Measurements from ENCODE around the gene FHIP1A. TPM values are rescaled to one million over a fixed set of nuclear protein-coding genes. Genes with fewer than 3 reads are reported as not detected.

The FHIP1A gene
- total RNA-seq (0.39 TPM), polyA plus RNA-seq (under 1 TPM in 2 of 4 donors, not detected in 2; 0.10 to 0.43 TPM)

DNA sequence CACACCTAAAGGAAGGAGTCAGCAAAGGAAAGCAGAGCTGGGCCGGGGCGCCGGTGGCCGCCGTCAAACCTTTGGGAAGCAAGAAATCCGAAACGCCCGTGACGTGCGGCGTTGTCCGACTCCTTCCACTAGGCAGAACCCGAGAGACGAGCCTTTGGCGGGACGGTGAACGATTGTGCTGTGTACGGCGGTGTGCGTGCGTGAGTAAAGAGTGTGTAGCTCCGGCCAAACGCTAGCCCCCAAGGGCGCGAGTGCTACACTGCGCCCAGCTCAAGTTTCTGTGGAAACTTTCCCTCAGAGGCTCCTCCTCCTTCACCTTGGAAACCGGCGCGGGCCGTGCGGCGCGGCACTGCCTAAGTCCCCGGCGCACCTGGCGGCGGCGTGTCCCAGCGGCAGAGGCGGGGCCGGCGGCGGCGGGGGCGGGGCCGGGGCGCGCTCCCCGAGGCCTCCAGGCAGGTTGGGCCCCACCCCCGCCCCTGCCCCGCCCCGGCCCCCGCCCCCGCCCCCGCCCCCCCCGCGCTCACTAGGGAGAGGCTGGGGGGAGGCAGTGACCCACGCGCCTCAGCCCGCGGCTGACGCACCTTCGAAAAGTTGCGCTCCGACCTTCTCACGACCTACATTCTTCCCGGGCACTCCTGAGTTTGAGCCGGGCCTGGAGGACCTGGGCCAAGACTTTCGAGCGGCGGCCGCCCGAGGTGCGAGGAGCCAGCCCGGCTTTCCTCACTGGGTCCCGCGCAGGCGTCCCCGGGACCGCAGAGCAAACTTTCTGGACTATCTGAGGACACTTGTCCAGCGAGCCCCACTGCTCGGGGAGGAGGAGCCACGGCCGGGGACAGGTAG is at the start of gene FHIP1A:
Gene FHIP1A, plus strand, starts transcription at position 547 of the 840 bp plus-strand sequence. CDS start 157,084 bp downstream, outside the sequence.
- Mint-ChIP-seq H3K27me3 (peaks cover 38% of the 10 kb centered on the region), H3K4me1 (peaks cover 4 to 30% (median 7%) of the 10 kb centered on the region in 4 donors), H3K4me3 (peak within 1 kb of the TSS; percentile 77 to 91 (median 88)), H3K9me3 (peaks cover 0 to 4% (median 0%) of the 10 kb centered on the region in 7 donors), H3K27ac (peak within 1 kb of the TSS; percentile 26 to 84 (median 83)), H3K36me3 (no peaks in the 10 kb centered on the region)
- ATAC-seq (ENCODE audit: low read depth in 2 of 2) (peak; percentile 88 to 92), DNase-seq (peak; percentile 75 to 77 (median 75))
- no peaks in the 10 kb centered on the region for H3K36me3 ChIP-seq (ENCODE audit: control insufficient read depth, insufficient read depth, low read length)
- H3K4me3 ChIP-seq (ENCODE audit: low read depth, low read length), result peak within 1 kb of the TSS; percentile 62
- H3K27ac ChIP-seq (ENCODE audit: insufficient read depth, low read length, poor library complexity, severe bottlenecking), result no peak within 1 kb of the TSS
- H3K27me3 ChIP-seq (ENCODE audit: control insufficient read depth, insufficient read depth, low read length), result peaks cover 21% of the 10 kb centered on the region
- H3K9me3 ChIP-seq (ENCODE audit: control insufficient read depth in 2 of 2, low read length in 2 of 2), result no peaks in the 10 kb centered on the region
- peaks cover 16% of the 10 kb centered on the region for H3K4me1 ChIP-seq (ENCODE audit: control insufficient read depth, insufficient read depth, low read length, poor library complexity, severe bottlenecking)

DNA sequence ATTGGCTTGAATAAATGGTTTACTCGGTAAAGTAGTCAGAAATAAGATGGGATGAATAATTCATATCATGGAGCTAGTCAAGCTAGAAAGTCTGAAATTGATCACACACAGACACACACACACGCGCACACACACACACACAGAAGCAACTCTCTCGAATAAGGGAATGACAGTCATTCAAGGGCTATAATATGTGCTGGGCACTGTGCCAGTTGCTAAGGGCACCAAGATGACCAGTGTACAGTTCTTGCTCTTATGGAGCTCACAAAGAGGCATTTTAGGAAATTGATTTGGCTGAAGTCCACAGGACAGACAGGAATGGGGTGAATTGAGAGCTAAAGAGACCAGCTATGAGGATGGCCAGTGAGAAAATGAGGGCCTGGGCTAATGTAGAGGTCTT is 49.4 kb upstream of the FHIP1A start:
- no peak for ATAC-seq (ENCODE audit: low read depth in 2 of 2)
- no peaks in the 10 kb centered on the region for H3K36me3 Mint-ChIP-seq

DNA sequence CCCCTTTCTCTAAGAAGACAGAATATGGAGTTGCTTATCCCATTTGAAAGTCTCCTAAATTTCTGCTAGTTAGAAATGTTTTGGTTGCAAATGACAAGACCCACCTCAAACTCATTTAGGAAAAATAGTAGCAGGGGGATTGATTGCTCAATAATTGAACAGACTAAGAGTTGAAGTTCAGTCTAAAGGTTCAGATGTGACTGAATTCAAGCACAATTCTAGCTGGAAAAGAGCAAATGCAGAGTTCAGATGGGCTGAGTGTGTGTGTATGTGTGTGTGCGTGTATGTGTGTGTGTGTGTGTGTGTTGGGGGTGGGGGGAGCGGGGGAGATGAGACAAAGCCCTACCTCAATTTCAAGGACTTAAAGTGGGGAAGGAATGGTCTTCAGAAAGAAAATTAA is 47.9 kb upstream of the FHIP1A start:
- Histone ChIP-seq H3K36me3 (ENCODE audit: control insufficient read depth, insufficient read depth, low read length) (no peaks in the 10 kb centered on the region), H3K9me3 (ENCODE audit: control insufficient read depth in 2 of 2, low read length in 2 of 2) (no peaks in the 10 kb centered on the region), H3K27ac (ENCODE audit: insufficient read depth, low read length, poor library complexity, severe bottlenecking) (no peak overlapping the region), H3K27me3 (ENCODE audit: control insufficient read depth, insufficient read depth, low read length) (peaks cover 2% of the 10 kb centered on the region), H3K4me1 (ENCODE audit: control insufficient read depth, insufficient read depth, low read length, poor library complexity, severe bottlenecking) (no peaks in the 10 kb centered on the region), H3K4me3 (ENCODE audit: low read depth, low read length) (no peak overlapping the region)
- no peak for DNase-seq
- Mint-ChIP-seq H3K4me3 (no peak overlapping the region), H3K36me3 (no peaks in the 10 kb centered on the region), H3K27ac (no peak overlapping the region), H3K9me3 (peaks cover 0 to 3% (median 0%) of the 10 kb centered on the region in 7 donors), H3K4me1 (peaks cover 0 to 5% (median 2%) of the 10 kb centered on the region in 4 donors), H3K27me3 (peaks cover 11% of the 10 kb centered on the region)
- no peak for ATAC-seq (ENCODE audit: low read depth in 2 of 2)

More for the DNA sequence above, 49.4 kb upstream of the FHIP1A start:
- Histone ChIP-seq H3K9me3 (ENCODE audit: control insufficient read depth in 2 of 2, low read length in 2 of 2) (no peaks in the 10 kb centered on the region), H3K4me1 (ENCODE audit: control insufficient read depth, insufficient read depth, low read length, poor library complexity, severe bottlenecking) (no peaks in the 10 kb centered on the region), H3K4me3 (ENCODE audit: low read depth, low read length) (no peak overlapping the region), H3K36me3 (ENCODE audit: control insufficient read depth, insufficient read depth, low read length) (no peaks in the 10 kb centered on the region), H3K27ac (ENCODE audit: insufficient read depth, low read length, poor library complexity, severe bottlenecking) (no peak overlapping the region), H3K27me3 (ENCODE audit: control insufficient read depth, insufficient read depth, low read length) (peaks cover 5% of the 10 kb centered on the region)
- Mint-ChIP-seq H3K27ac (no peak overlapping the region), H3K4me3 (no peak overlapping the region), H3K4me1 (peaks cover 0 to 5% (median 2%) of the 10 kb centered on the region in 4 donors), H3K9me3 (peaks cover 0 to 3% (median 0%) of the 10 kb centered on the region in 7 donors), H3K27me3 (peaks cover 7% of the 10 kb centered on the region)
- DNase-seq, result no peak

- Histone ChIP-seq H3K36me3 (ENCODE audit: control insufficient read depth, insufficient read depth, low read length) (no peaks in the 10 kb centered on the region), H3K9me3 (ENCODE audit: control insufficient read depth in 2 of 2, low read length in 2 of 2) (no peaks in the 10 kb centered on the region), H3K27ac (ENCODE audit: insufficient read depth, low read length, poor library complexity, severe bottlenecking) (no peak overlapping the region), H3K4me1 (ENCODE audit: control insufficient read depth, insufficient read depth, low read length, poor library complexity, severe bottlenecking) (no peaks in the 10 kb centered on the region), H3K4me3 (ENCODE audit: low read depth, low read length) (no peak overlapping the region), H3K27me3 (ENCODE audit: control insufficient read depth, insufficient read depth, low read length) (peaks cover 2% of the 10 kb centered on the region)
- H3K36me3 Mint-ChIP-seq, result no peaks in the 10 kb centered on the region
- H3K27ac Mint-ChIP-seq, result no peak overlapping the region
- H3K4me3 Mint-ChIP-seq, result no peak overlapping the region
- H3K9me3 Mint-ChIP-seq, result peaks cover 0 to 3% (median 0%) of the 10 kb centered on the region in 7 donors
- peaks cover 14% of the 10 kb centered on the region for H3K27me3 Mint-ChIP-seq
- peaks cover 0 to 5% (median 2%) of the 10 kb centered on the region in 4 donors for H3K4me1 Mint-ChIP-seq
- DNase-seq, result no peak
- ATAC-seq (ENCODE audit: low read depth in 2 of 2), result no peak
Observed at GRCh38 chr4:151361966-151362365, 47.0 kb upstream of the FHIP1A start.

DNA sequence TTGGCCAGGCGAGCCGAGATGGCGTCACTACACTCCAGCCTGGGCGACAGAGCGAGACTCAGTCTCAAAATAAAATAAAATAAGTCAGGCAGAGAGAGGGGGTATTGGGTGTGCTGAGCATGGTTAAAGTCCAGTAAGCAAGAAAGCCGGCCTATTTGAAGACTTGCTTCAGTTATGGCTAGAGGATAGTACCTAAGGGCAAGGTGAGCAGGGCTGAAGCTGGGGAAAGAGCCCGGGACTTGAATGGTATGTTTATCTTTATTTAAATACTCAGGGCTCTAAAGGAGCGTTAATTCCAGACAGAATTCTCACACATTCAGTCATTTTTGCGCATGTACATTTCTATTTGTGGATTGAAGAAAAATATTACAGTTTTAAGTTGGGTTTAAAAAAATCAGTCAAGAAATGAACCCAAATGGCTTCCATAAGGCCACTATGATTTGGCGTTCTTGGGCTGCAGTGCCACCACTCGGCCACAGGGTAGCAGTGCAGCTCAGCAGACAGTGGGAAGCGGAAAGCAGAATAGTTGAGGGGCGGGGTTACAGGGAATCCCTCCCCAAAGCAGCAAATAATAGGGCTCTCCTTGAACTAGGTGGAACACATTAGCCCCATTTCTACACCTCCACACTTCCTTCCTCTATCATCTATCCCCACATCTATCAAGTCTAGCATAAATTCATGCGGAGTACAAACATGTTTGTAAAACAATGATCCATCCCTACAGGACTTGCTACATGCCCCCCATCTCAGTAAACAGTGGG is 46.4 kb upstream of the FHIP1A start:
- Histone ChIP-seq H3K27ac (ENCODE audit: insufficient read depth, low read length, poor library complexity, severe bottlenecking) (no peak overlapping the region), H3K36me3 (ENCODE audit: control insufficient read depth, insufficient read depth, low read length) (no peaks in the 10 kb centered on the region), H3K27me3 (ENCODE audit: control insufficient read depth, insufficient read depth, low read length) (peaks cover 2% of the 10 kb centered on the region), H3K4me3 (ENCODE audit: low read depth, low read length) (no peak overlapping the region), H3K4me1 (ENCODE audit: control insufficient read depth, insufficient read depth, low read length, poor library complexity, severe bottlenecking) (no peaks in the 10 kb centered on the region), H3K9me3 (ENCODE audit: control insufficient read depth in 2 of 2, low read length in 2 of 2) (no peaks in the 10 kb centered on the region)
- Mint-ChIP-seq H3K4me1 (peaks cover 0 to 5% (median 2%) of the 10 kb centered on the region in 4 donors), H3K4me3 (no peak overlapping the region), H3K27ac (no peak overlapping the region), H3K9me3 (peaks cover 0 to 3% (median 0%) of the 10 kb centered on the region in 7 donors), H3K27me3 (peaks cover 14% of the 10 kb centered on the region), H3K36me3 (no peaks in the 10 kb centered on the region)
- peak; percentile 51 to 84 (median 67) for DNase-seq
- peak; percentile 88 to 91 for ATAC-seq (ENCODE audit: low read depth in 2 of 2)

DNA sequence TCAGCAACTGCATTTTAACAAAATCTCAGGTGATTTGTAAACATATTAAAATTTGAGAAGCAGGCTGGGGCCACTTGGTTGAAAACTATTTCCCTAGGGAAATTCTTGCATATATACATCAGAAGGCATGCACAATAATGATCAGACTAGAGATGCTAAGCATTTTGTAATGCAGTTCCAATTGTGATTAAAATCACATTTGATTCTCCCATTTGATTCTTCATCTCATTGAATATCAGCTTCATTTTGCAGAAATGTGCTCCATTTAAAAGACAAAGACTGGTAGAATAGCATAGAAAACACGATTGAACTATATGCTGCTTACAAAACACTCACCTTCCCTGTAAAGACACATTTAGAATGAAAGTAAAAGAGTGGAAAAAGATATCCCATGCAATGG is 32.4 kb upstream of the FHIP1A start:
- DNase-seq, result no peak
- no peak overlapping the region for H3K27ac Mint-ChIP-seq
- H3K36me3 Mint-ChIP-seq, result no peaks in the 10 kb centered on the region

DNA sequence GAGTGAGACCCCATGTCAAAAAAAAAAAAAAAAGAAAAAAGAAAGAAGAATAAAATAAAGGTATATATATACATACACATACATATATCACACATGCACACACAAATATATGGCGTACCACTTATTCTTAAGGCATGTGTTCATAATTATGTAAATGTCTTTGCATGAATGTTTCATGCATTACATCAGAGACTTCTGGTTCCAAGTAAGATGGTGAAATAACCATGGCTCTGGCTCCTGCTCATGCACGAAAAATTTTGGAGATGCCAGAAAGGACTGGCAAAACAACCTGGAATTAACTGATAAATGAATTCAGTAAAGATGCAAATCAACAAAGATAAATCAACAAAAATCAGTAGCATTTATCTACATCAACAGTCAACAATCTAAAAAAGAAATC is 19.7 kb upstream of the FHIP1A start:
- H3K9me3 Mint-ChIP-seq, result peaks cover 0 to 5% (median 0%) of the 10 kb centered on the region in 7 donors
- no peaks in the 10 kb centered on the region for H3K4me1 ChIP-seq (ENCODE audit: control insufficient read depth, insufficient read depth, low read length, poor library complexity, severe bottlenecking)

More for the DNA sequence above, 32.4 kb upstream of the FHIP1A start:
- Mint-ChIP-seq H3K27me3 (peaks cover 7% of the 10 kb centered on the region), H3K9me3 (peaks cover 0 to 12% (median 0%) of the 10 kb centered on the region in 7 donors), H3K4me1 (no peaks in the 10 kb centered on the region), H3K4me3 (no peak overlapping the region)
- Histone ChIP-seq H3K4me3 (ENCODE audit: low read depth, low read length) (no peak overlapping the region), H3K27ac (ENCODE audit: insufficient read depth, low read length, poor library complexity, severe bottlenecking) (no peak overlapping the region), H3K9me3 (ENCODE audit: control insufficient read depth in 2 of 2, low read length in 2 of 2) (no peaks in the 10 kb centered on the region), H3K27me3 (ENCODE audit: control insufficient read depth, insufficient read depth, low read length) (peaks cover 2% of the 10 kb centered on the region), H3K4me1 (ENCODE audit: control insufficient read depth, insufficient read depth, low read length, poor library complexity, severe bottlenecking) (no peaks in the 10 kb centered on the region), H3K36me3 (ENCODE audit: control insufficient read depth, insufficient read depth, low read length) (no peaks in the 10 kb centered on the region)
- ATAC-seq (ENCODE audit: low read depth in 2 of 2), result no peak

More for the DNA sequence above, 19.7 kb upstream of the FHIP1A start:
- Mint-ChIP-seq H3K27me3 (peaks cover 7% of the 10 kb centered on the region), H3K27ac (no peak overlapping the region), H3K36me3 (no peaks in the 10 kb centered on the region), H3K4me1 (no peaks in the 10 kb centered on the region), H3K4me3 (no peak overlapping the region)
- Histone ChIP-seq H3K4me3 (ENCODE audit: low read depth, low read length) (no peak overlapping the region), H3K36me3 (ENCODE audit: control insufficient read depth, insufficient read depth, low read length) (no peaks in the 10 kb centered on the region), H3K9me3 (ENCODE audit: control insufficient read depth in 2 of 2, low read length in 2 of 2) (no peaks in the 10 kb centered on the region), H3K27me3 (ENCODE audit: control insufficient read depth, insufficient read depth, low read length) (peaks cover 2% of the 10 kb centered on the region), H3K27ac (ENCODE audit: insufficient read depth, low read length, poor library complexity, severe bottlenecking) (no peak overlapping the region)
- ATAC-seq (ENCODE audit: low read depth in 2 of 2) (no peak), DNase-seq (no peak)
